Measurements from ENCODE around the gene FAHD1.

The FAHD1 gene

DNA sequence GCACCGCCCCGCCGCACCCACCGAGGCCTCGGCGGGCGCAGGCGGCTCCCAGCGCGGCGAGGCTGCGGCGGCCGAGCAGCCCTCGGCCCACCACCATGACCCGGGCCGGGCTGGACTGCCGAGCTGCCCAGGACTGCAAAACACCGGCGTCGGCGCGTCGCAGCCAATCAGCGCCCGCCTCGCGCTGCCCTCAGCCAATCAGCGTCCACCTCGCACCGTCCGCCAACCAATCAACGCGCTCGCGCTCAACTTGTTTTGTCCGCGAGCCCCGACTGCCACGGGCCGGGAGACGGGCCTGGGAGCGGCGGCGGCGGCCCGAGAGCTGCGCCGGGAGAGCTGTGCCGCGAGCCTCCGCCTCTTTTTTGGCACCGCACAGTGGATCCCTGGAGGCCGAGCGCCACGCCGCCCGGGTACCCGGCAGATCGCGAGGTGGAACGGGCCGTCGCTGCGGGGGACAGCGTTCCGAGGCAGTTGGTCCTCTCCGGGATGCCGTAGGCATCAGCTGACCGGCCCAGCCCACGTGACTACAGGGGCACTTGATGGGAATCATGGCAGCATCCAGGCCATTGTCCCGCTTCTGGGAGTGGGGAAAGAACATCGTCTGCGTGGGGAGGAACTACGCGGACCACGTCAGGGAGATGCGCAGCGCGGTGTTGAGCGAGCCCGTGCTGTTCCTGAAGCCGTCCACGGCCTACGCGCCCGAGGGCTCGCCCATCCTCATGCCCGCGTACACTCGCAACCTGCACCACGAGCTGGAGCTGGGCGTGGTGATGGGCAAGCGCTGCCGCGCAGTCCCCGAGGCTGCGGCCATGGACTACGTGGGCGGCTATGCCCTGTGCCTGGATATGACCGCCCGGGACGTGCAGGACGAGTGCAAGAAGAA is at the start of gene FAHD1, which contains the start of gene HAGH:
Gene FAHD1, plus strand, starts transcription at position 516 of the 883 bp plus-strand sequence. Its CDS starts 33 bp downstream, at position 549.
Gene HAGH, minus strand, starts transcription at position 135 of the 883 bp plus-strand sequence. Its CDS starts 38 bp downstream, at position 97.
- DNase-seq (ENCODE audit: low read depth in 1 of 2, low spot score in 1 of 2), result peak; percentile 81 to 88

DNA sequence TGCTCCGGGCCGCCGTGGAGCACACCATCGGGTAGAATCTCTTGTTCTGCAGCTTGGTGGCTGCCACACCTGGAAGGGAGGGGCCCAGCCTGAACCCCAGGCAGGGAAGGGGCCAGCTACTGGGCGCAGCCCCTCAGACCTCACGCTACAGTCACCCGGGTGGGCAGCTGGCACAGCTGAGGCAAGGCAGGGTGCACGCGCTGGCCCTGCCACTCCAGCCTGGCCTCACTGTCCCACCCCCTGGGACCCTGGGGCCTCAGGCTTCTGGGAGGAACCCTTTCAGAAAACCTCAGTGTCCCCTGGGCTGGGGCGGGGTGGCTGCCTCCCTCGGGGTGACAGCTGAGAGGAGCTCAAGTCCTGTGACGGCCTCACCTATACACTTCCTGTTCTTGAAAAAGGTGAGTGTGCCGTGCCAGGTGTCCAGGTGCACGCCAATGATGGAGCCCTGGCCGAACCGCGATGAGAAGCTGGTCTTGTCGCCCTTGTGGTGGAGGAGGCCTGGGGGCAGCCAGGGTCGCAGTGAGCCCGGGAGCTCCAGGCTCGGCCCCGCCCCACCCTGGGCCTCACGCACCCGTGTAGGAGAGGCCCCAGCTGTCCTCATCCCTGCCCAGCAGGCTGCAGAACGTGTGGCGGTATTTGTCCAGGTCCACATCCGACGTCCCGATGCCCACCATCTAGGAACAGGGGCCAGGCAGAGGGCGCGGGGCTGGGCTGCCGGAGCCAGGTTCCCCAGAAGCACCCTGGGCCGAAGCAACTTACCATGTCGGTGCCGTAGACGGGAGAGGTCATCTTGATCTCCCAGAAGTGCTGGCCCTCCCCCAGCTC is 49.4 kb upstream of the FAHD1 start:
- no peak for DNase-seq (ENCODE audit: low read depth in 1 of 2, low spot score in 1 of 2)

GRCh38 chr16:1778200-1779179 is 48.5 kb upstream of the FAHD1 start:
- DNase-seq (ENCODE audit: low read depth in 1 of 2, low spot score in 1 of 2), result no peak

DNA sequence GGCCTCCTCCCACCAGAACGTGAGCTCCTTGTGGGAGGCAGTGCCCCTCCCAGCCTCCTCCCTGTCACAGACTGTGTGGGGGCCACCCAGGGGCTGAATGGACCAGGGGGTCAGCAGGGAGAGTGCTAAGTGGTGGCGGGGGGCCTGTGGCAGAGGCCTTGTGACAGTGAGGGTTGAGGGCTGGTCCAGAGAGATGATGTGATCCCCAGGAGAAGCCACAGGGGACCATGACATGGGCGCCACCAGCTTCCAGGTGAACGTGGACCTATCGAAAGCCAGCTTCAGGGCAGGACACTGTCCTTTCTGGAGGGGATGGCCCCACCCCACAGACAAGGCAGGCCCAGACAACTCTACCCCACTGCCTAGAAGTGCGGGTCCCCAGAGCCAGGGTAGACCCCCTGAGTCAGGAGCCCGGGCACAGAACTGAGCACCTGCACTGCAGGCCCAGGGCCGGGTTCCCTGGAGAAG is 47.7 kb upstream of the FAHD1 start:
- no peak for DNase-seq (ENCODE audit: low read depth in 1 of 2, low spot score in 1 of 2)

DNA sequence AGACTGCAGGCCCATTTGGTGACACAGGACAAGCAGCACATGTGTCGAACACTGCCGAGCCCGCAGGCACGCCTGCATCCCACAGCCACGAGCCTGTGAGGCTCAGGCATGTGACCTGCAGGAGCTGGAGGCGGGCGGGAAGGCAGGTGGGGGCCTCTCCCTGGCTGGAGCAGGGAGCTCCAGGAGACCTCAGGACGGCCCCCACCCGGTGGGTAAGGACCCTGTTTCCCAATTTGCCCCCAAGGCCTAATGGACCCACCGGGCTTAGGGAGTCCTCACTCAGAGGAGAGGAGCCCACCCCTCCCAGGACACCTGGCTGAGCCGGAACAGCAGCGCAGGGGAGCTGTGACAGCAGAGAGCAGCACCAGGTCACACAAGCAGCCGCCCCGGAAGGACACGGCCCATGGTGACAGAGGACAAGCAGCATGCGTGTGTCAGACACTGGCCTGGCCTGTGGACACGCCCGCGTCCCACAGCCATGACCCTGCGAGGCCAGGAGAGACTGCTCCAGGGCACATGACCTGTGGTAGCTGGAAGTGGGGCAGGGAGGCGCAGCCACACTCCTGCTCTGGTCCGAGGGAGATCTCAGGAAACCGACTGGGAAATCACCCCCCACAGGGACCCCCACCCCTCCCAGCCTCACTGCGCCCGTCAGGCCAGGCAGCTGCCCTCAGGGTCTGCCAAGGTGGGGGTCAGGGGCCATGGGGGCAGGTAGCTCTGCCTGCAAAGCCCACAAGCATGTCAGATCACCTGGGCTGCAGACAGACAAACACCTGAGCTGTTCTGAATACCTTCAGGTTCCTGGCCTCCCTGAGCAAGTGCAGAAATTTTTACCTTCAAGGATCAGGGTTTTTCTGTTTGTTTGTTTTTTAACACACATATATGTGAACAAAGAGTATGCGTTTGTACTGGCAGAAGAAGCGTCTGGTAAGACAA is 47.0 kb upstream of the FAHD1 start:
- DNase-seq (ENCODE audit: low read depth in 1 of 2, low spot score in 1 of 2), result no peak

GRCh38 chr16:1780677-1781072 is 46.3 kb upstream of the FAHD1 start:
- no peak for DNase-seq (ENCODE audit: low read depth in 1 of 2, low spot score in 1 of 2)

DNA sequence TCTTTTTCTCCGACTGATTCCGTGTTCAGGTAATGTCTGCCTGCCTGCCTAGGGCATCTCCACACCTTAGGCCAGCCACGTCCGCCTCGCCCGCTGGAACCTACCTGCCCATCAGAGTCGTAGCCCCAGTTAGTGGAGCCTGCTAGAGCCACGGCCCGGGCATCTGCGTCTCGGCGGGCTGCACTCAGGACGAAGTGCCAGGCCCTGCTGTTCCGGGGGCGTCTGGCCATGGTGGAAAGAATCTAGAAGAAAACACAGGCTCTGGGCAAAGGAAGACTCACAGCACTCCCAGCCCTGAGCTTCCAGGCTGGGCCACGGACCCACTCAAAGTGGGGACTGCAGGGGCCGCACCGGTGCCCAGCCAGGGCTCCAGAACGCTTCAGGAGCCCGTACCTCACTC is 45.8 kb upstream of the FAHD1 start:
- DNase-seq (ENCODE audit: low read depth in 1 of 2, low spot score in 1 of 2), result no peak

DNA sequence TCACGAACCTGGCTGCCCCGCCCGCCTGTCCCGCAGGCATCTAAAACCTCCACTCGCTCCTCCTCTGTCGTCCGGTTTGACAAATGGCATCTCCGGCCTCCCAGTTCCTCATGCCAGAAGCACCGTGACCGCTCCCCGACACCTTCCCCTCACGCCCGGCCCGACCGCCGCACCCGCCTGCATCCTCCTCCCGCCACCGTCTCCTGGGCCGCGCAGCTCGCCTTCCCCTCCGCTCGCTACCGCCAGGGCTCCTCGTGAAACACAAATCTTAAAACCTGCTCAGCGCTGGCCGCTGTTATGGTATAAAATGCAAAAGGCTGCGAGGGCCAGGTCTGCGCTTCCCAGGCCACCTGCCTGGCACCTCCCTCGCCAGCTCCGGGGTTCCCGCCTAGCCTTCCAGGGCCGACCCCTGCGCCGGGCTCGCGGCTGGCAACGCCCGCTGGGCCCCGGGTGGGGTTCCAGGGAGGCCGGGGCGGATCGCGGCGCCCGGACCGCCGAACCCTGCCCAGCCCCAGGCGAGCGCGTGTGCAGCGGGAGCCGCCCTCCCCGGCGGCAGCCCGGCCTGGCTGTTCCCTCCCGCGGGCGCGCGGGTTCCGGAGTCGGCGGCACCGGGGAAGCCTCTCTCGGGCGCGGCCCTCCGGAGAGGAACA is 45.1 kb upstream of the FAHD1 start:
- DNase-seq (ENCODE audit: low read depth in 1 of 2, low spot score in 1 of 2), result no peak

- peak; percentile 90 to 96 for DNase-seq (ENCODE audit: low read depth in 1 of 2, low spot score in 1 of 2)
Observed at GRCh38 chr16:1782408-1783264, 44.4 kb upstream of the FAHD1 start, which contains the start of the genes NUBP2 and SPSB3. NUBP2 (plus strand) TSS chr16:1782960; CDS start chr16:1783021, 61 bp downstream. SPSB3 (minus strand) TSS chr16:1782571; CDS start chr16:1781483, 1,088 bp downstream.

GRCh38 chr16:1784977-1785845 is 41.8 kb upstream of the FAHD1 start:
- no peak for DNase-seq (ENCODE audit: low read depth in 1 of 2, low spot score in 1 of 2)

GRCh38 chr16:1785846-1786170 is 41.2 kb upstream of the FAHD1 start:
- DNase-seq (ENCODE audit: low read depth in 1 of 2, low spot score in 1 of 2), result no peak

GRCh38 chr16:1786242-1787055 is 40.6 kb upstream of the FAHD1 start:
- no peak for DNase-seq (ENCODE audit: low read depth in 1 of 2, low spot score in 1 of 2)

DNA sequence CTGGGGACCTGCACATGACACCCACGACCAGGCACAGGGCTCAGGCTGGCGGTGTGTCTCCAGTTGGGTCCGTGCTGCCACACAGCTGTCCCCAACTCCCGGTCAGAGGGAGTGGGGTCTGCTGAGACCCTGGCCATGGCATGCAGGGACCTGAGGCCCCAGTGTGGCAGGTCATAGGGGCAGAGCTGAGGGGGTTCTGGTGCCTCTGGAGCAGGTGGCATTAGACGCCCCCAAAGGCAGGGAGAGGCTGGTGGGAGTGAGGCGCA is 40.0 kb upstream of the FAHD1 start:
- no peak for DNase-seq (ENCODE audit: low read depth in 1 of 2, low spot score in 1 of 2)

DNA sequence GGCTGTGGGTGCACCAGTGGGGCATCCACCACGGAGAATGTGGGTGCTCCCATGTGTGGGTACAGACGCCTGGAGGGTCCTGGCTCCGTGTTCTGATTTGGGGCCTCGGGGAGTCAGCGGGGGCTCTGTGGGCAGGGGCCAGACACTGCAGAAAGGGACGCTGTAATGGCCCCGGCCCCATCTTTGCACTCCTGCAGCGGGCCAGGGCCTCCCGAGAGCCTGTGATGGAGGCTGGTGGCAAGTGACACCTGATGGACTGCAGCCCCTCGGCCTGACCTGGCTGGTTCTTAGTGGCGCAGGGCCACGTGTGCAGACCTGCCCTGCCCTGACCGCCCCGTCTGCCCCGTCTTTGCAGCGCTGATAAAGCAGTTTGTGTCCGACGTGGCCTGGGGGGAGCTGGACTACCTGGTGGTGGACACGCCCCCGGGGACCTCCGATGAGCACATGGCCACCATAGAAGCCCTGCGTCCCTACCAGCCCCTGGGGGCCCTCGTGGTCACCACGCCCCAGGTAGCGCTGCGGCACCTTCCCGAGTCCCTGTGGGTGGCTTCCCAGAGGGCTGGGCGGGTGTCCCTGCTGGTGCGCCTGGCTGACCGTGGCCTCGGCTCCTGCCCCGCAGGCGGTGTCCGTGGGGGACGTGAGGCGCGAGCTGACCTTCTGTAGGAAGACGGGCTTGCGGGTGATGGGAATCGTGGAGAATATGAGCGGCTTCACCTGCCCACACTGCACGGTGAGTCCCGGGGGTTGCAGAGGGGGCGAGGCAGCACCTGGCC is 39.5 kb upstream of the FAHD1 start:
- DNase-seq (ENCODE audit: low read depth in 1 of 2, low spot score in 1 of 2), result no peak

DNA sequence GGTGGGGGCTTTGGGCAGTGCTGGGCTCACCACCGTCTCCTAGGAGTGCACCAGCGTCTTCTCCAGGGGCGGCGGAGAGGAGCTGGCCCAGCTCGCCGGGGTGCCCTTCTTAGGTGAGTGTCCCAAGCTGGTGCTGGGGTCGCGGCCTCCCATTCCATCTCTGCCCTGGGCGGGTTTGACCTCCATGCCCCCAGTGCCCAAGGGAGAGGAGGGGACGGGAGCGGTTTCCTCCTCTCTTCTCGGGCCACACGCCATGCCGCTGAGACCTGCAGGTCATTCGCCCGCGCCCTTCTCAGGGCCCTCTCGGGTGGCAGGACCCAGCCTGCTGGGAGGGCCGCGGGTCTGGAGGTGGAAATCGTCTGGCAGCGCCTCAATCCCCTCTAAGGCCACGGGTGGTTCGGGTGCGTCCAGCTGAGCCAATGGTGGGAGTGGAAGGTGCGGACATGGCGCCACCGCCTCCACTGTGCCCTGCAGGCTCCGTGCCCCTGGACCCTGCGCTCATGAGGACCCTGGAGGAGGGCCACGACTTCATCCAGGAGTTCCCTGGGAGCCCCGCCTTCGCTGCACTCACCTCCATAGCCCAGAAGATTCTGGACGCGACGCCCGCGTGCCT is 38.8 kb upstream of the FAHD1 start:
- DNase-seq (ENCODE audit: low read depth in 1 of 2, low spot score in 1 of 2), result no peak
